Ureter (tissue), 1 donor: ENCODE data around the gene CCDC110. TPM values are rescaled to one million over a fixed set of nuclear protein-coding genes. Genes with fewer than 3 reads are reported as not detected.
"Not testable (repeated sequence)": the region's sequence is repeated elsewhere in the genome, so short reads cannot be mapped to it uniquely, and the experiment has no call there.

ENCODE experiments used
- DNase-seq: peaks from one replicate; pipeline ENCODE4 v3.0.0-alpha.2; 2020; ENCODE audit warnings: low spot score
- total RNA-seq: library from RNA; stranded (reverse); gene quantifications from one replicate; pipeline ENCODE4 v1.2.4, GENCODE V29; 2023
- donor health status: DM: yes; HTN: yes; CAD: no.

CCDC110 gene
- 2.3 TPM for total RNA-seq

DNA sequence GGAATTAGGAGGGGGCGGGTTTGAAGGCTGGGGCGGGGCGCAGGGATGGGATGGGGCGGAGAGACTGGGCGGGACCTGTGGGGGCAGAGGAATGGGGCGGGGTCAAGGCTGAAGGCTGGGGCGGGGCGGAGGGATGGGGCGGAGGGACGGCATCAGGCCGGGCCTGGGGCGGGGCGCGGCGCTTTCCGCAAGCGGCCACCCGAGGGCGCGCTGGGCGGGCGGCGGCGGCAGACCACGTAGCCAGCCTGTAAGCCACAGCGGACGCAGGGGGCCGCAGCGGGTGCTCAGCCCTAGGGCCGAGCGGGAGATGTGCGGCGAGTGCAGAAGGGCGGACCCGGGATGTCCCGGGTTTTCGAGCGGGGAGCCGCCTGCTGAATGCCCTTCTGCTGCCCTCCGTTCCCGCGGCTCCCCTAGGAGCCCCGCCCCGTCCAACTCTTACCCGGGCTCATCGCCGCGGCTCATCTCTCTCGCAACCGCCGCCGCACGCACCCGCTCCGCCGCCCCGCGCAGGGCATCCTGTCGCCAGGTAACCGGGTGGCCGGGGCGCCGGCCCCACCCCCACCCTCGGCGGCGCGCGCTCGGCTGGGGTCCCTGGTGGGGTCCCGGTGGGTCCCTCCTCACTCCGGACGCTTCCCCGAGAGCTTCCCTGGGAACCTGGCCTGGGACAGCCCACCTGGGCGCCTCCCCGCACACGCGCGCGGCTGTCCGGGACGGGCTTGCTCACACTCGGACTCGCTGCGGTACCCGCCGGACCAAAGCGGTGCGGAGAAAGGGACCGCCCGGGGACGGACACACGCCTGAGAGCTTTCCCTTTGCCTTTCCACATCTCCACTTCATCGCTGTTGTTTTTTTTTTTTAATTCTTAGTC, at the start of gene CCDC110:
CCDC110 (minus strand) TSS at position 499 of the 868 bp plus-strand sequence; CDS start at position 449, 50 bp downstream.
- peak; percentile 97 for DNase-seq

DNA sequence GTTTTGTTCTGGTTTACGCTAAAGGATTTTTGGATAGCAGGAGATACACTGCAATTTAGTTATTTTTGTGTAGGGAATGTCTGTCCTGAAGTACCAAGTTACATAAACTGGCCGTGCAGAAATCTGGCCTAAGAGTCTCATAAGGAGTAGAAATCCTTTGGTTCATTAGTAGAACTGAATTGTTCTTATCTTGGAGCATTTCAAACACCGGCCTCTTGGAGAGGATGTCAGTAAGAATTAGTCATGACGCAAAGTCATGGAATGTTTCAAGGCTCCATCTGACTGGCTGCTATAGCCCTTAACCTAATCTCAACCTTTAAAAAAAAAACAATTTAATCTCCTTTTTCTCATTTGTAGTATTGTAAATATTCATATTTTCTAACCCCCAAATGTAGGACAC, 48.6 kb upstream of the CCDC110 start:
- no peak for DNase-seq

DNA sequence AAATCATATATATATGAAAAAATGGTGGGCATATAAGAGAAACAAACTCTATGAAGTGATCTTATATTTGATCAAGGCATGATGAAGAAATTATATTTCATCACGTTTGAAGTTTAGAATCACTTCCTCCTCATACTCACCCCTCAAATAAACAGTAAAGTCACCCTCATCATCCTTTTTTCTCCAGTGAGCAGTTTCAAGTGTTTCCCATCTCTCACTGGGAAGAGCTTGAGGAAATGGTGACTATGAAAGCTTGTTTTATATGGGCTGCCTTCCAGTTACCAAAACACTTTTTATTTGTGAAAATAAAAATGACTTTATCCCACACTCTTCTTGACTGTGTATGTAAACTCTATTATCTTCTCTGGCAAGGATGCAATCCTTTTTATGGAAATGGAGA, 47.0 kb upstream of the CCDC110 start:
- no peak for DNase-seq

DNA sequence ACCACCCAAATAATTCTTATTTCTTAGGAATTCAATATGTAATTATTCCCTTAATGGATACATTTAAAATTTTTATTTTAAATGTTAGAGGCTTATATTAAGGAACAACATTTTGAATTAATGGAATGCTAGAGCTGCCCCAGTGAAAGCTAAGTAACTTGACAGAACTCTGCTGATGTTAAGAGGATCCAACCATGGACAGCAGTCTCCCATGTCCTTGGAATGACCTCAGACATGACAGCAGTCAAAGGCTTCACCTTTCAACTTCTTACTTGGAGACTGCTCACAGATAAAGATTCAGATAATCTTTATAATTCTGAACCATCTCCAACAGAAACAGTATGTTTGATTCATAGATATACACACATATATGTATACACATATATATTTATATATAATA, 46.5 kb upstream of the CCDC110 start:
- DNase-seq: no peak

DNA sequence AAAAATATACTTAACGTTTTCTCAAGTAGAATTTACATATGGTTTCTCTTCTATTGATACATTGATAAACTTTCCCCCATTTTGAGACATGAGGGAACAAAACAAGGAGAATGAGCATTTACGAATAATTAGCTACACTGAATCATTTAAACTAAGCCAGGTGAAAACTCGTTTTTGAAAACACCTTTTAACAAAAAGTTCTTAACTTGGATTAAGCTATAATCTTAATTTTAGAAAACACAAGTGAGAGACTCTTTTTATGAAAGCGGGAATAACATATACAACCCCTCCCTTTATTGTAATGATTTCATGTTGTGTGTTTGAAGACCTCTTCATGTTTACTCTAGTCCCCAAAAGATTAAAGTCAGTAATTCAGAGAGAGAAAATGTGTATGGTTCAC, 43.7 kb upstream of the CCDC110 start:
- DNase-seq: no peak

DNA sequence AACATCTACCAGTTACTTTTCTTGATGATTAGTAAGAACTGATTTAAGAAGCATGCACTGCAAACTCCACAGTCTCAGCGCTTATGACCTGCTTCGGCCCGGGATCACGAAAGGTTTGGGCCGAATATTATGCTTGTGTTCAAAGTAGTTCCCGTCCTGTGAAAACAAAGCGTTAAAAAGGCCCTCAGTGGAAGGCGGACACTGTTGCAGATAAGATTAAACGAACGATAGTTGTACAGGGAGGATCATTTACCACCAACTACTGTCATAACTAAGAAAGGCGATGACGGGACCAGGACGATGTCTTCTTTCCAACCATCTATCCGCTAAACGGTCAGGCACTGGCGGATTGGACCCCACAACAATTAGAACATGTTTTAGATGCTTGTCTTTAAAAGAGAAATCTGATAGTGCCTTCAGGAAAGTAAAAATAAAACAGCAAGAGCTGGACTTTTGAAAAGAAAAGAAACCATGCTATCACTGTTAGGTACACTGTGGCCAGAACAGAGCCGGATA, 42.7 kb upstream of the CCDC110 start:
- no peak for DNase-seq

DNA sequence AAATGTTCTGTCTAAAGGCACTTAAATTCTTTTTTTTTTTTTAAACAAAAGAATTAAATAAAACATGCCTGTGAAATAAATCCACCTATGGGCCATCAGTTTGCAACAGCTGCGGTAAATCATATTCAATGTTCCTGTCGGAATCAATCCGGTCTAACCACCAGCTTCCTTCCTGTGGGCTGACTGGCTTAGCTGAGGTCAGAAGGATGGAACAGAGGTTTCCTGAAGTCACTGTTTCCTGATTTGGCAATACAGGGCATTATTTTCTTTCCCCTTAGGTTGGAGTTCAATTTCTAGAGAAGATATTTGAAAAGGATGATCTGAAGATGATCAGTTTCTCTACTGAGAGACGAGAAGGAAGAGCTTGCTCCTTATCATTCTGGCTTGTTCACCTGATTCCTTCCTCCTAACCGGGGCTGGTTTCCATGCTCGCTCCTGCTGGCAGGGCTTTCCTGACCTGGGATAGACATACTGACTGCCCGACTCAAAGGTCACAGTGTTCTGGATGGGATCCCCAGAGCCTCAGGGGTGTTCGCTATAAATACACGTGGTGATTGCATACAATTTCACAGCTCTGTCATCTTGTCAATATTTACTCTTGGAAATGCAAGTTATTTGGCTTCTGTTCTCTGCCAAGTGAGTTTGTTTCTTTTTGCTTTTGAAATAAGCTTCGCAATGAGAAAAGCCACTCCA, 42.1 kb upstream of the CCDC110 start:
- no peak for DNase-seq

DNA sequence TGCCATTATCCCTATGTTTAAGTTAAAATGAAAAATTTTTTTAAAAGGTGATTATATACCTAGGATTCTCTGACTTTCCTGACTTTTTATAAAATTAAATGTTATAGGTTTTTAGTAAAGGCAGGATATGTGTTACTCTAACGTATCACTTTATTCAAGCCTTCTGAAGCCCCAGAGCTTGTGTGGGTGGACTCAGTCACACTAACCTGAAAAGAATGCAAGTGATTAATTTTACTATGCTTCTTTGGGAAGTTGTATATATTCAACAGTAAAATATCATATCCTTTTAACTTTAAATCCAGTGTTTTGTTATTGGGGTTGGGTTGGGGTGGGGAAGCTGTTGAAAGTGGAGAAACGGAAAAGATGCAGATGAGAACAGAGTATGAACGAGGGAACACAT, 41.0 kb upstream of the CCDC110 start:
- no peak for DNase-seq

DNA sequence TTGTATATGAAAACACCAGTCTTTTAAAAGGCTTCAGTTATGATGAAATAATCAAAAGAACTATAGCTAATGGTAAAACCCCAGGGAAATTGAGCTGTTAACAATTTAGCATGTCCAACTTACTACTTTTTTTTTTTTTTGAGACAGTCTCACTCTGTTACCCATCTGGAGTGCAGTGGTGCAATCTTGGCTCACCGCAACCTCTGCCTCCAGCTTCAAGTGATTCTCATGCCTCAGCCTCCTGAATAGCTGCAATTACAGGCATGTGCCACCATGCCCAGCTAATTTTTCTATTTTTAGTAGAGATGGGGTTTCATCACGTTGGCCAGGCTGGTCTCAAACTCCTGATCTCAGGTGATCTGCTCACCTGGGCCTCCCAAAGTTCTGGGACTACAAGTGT, 39.7 kb upstream of the CCDC110 start:
- not testable (repeated sequence) for DNase-seq

DNA sequence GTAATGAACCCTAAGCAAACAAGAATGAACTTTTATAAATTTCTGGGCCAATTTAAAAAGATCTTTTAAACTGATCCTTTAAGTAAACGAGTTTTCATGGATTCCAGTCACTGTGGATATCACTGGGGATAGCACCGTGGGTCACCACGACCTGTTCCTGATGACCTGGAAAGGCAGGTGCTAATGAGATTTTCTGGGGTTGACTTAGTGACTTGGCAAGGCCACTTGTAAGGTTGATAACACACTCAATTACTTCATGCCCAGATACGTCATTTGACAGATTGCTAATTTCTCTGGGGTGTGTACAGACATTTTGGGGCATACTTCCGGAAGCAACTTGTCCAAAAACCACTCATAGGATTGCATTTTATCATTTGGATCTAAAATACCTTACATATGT, 39.3 kb upstream of the CCDC110 start:
- DNase-seq: no peak

DNA sequence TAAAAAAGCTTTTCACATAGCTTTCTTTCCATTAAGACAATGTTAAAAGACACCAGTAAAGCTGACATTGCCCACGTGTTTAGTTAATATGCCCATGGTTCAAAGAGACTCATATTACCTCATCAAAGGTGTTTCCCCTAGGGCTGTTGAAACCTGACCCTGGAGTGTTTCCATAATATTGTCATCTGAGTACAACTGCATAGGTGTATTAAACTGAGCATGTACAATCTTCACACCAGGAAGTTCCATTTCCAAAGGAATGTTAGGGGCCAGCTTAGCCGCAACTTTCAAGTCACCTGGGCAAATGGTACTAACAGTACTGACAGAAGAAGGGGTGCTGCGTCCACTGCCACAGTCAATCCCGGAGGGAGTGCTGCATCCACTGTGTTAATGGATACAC, 36.6 kb upstream of the CCDC110 start:
- DNase-seq: no peak

DNA sequence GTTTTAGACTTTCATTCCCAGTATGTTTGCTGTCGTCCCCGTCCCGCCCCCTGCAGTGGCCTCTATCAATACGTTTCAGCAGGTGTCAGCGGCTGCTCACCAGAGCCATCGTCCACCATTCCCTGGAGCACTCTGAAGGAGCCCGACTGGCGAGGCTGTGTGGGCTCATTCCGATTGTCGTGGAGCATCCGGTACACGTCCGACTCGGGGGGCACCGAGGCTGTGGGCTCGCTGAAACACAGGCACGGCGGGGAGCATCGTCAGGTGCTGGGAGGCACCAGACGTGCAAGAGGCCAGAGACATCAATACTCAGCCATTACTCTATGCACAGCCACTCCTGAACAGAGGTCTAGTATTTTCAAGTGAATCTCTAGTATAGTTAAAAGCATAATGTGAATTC, 34.9 kb upstream of the CCDC110 start:
- DNase-seq: no peak

DNA sequence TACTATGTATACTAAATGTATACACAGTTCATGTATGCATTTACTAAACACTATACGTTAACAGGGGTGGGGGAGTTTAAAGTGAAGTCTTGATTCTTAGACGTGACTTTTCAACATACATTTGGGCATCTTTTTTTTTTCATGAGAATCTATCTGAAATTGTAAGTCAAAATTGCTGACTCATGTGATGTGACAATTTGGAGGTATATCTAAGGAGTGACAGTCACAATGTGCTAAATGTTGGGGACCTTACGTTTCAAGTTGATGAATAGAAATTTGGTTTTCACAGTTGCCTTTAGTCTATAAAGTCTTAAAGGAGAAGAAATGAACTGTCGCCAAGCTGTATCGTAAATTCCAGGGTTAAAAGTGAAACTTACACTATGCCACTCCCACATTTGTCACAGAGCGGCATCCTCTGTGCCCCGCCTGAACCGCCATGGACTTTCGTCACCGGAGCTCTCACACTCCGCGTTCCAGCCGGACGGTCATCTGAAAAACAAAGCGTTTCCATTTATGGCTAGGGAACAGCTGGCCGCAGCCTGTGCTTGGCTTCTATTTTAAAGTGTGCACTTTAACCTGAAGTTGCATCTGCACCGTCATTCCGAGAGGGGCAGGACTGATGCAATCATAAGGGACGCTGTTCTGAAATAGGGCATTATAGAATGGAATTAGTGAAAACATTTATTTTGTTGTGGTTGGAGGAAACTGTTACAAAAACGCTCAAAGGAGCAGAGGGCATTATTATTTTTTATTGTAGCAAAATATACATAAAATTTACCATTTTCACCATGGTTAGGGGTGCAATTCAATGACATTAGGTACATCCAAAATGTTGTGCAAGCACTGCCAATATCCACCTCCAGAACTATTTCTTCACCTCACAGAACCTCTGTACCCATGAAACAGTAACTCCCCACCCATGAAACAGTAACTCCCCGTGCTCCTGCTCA, 32.8 kb upstream of the CCDC110 start:
- DNase-seq: peak; percentile 83

DNA sequence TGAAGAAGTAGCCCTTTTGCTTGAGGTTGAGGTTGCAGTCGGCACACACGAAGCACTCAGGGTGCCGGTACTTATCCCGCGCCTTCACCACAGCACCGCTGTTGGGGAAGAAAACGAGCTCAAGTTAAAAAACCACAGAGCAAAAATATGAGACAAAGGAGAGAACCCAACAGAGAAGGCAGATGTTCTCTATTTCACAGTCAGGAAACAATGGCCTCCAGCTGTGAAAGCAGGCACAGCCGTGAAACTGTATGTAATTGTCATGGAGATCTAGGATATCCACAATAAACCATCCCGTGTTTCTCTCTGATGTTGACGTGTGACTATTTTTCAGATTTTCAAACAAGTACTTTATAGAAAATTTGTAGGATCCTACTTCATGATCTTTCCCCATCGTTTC, 30.9 kb upstream of the CCDC110 start:
- DNase-seq: no peak

DNA sequence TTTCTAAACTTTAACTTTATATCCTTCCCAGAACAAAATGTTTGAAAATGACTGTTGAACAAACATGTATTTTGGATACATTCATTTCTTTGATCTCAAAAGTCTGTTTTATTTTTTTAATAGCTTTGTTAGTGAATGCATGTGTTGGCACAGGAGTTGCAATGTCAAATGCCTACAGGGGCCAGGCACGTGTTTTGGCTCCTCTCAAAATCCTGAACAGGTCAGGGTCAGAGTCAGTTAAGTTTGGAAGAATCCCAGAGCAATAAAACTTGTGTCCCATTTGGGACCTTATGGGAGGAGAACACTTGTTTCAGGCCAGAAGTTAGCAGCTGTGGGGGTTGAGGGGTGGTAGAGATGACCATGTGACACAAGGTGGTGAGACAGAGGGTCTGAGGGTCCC, 29.0 kb upstream of the CCDC110 start:
- DNase-seq: no peak

DNA sequence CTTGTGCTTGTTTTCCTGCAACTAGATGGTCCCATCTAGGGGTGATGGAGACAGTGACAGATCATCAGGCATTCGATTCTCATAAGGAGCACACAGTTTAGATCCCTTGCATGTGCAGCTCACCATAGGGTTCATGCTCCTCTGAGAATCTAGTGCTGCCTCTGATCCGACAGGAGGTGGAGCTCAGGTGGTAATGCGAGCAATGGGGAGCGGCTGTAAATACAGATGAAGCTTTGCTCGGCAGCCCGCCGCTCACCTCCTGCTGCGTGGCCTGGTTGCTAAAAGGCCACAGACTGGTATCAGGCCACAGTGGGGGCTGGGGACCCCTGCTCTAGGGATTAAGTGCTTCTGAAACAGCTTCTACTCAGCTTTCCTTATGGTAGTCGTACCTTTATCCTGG, 28.5 kb upstream of the CCDC110 start:
- no peak for DNase-seq

DNA sequence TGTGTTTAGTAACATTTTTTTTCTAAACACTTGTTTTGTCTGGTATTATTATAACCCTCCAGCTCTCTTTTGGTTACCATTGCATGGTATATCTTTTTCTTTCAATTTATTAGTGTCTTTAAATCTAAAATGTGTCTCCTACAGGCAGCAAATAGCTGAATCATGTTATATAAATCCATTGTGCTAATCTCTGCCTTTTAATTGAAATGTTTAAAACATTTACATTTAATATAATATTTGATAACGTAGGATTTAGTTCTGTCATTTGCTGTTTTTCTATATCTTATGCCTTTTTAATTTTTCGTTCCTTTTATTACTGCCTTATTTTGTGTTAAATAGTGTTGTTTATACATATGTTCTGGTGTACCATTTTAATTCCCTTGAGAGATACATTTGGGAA, 17.1 kb upstream of the CCDC110 start:
- DNase-seq: no peak

DNA sequence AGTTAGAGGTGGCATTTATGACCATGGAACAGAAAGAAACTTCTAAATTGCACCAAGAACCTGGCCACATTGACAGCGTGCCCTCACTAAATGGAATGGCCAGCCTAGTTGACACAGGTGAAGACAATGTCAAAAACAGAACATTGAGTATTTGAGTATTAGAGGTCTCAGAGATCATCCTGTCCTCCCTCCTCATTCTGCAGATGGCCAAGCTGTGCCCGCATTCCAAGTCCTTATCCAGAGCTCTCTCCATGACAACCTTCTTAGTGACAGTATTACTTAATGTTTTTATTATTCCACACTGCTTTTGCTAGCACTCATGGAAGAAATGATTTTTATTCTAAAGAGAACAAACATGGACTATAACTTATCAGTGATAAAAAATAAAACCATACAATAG, 9.9 kb upstream of the CCDC110 start:
- DNase-seq: no peak

DNA sequence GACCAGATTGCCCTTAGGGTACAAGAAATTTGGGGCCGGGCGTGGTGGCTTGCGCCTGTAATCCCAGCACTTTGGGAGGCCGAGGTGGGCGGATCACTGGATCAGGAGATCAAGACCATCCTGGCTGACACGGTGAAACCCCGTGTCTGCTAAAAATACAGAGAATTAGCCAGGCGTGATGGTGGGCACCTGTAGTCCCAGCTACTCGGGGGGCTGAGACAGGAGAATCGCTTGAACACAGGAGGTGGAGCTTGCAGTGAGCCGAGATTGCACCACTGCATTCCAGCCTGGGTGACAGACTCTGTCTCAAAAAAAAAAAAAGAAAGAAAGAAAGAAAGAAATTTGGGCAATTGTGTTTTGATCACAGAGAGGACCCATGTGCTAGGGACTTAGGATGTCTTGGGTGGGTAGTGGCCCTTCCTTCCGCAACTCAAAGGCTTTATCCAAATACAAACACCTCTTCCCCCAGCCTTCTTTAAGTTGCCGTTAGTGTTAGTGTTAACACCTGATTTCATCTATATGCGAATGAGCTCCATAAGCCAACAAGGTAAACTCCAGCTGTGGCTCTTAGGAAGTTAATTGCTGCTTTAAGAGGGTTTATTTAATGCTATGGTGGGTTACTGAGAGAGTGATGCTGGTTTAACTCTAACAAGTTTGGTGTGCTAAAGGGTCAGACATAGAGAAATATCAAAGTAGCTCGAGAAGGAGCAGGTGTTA, 8.6 kb upstream of the CCDC110 start:
- DNase-seq: no peak

DNA sequence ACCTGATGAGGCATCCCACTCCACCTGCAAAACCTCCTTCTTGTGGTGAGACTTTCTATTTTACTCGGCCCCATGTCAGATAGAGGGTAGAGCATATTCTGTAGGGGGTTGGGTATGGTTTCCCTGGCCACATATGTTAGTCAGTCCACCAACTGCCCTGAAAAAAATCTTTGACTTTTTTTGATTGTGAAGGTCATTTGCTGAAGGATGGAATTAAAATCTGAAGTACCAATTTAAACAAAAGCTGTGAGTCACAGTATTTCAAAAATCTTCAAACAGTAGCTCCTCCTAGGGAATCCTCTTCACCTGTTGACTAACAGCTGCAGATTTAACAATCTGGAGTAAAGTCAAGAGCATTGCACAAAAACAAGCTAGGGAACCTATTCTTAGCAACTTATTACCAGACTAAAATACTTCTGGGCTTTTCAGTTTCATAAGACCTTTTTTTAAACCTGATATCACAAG, 8.0 kb upstream of the CCDC110 start:
- no peak for DNase-seq

DNA sequence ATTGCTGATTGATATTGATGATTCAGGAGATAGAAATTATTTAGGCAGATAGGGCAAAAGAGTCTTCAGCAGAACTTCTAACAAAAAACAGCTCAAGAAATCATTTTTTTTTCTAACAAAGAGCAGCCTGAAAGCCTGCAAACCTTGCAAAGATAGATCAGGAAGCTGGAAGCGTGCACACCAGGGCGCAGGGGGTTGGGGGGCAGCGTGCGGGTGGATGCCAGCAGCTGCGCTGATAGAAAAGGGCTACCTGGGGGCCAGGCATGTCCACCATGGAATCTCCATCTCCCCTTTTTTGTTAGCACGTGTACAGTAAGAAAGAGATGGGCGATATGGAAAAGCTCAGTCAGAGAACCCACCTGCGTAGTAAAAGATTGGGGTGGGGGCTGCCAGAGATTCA, 1.7 kb upstream of the CCDC110 start:
- no peak for DNase-seq
